HAP-1 (cell line): ENCODE results near the gene PGGT1B.
"Not testable (repeated sequence)": the region's sequence is repeated elsewhere in the genome, so short reads cannot be mapped to it uniquely, and the experiment has no call there.

Source experiments
- DNase-seq, 2 experiments: peaks; one replicate each; pipeline ENCODE4 v3.0.0-alpha.2; 2016 to 2020; ENCODE audit warnings: low spot score in 2 of 2
- H3K27me3 ChIP-seq: fragments of 250-450 bp; sonication (Bioruptor Pico); 2 replicates; pipeline ENCODE4 v1.5.1; 2020; ENCODE audit warnings: low read depth, mild to moderate bottlenecking, moderate library complexity
- H3K36me3 ChIP-seq: fragments of 250-450 bp; sonication (Bioruptor Pico); replicated peaks from 2 replicates; pipeline ENCODE4 v1.5.1; 2020; ENCODE audit warnings: mild to moderate bottlenecking
- H3K4me1 ChIP-seq: fragments of 250-450 bp; sonication (Bioruptor Pico); 2 replicates; pipeline ENCODE4 v1.5.1; 2020; ENCODE audit warnings: mild to moderate bottlenecking
- H3K4me3 ChIP-seq: fragments of 250-450 bp; sonication (Bioruptor Pico); 2 replicates; pipeline ENCODE4 v1.5.1; 2020; ENCODE audit warnings: mild to moderate bottlenecking, moderate library complexity
- H3K9me3 ChIP-seq: fragments of 250-450 bp; sonication (Bioruptor Pico); 2 replicates; pipeline ENCODE4 v1.5.1; 2020; ENCODE audit warnings: mild to moderate bottlenecking, moderate library complexity
- in situ Hi-C: fragments of 300-500 bp; cut with MboI; formaldehyde crosslinking; loops from 3 replicates; pipeline ENCODE4 v1.14.3; 2020; ENCODE audit warnings: low sequenced_read_pairs, inconsistent platforms, mixed read lengths

PGGT1B gene

GRCh38 chr5:115274584-115274983, 11.9 kb upstream of the PGGT1B start:
- Histone ChIP-seq H3K4me3 (no peak overlapping the region), H3K4me1 (no peaks in the 10 kb centered on the region), H3K9me3 (no peaks in the 10 kb centered on the region), H3K27me3 (no peaks in the 10 kb centered on the region), H3K36me3 (peaks cover 7% of the 10 kb centered on the region; the same call in 1 of the 2 replicates)
- no peak for DNase-seq
- in situ Hi-C loops, result no loop called here

- Histone ChIP-seq H3K4me1 (no peaks in the 10 kb centered on the region), H3K4me3 (no peak overlapping the region), H3K27me3 (no peaks in the 10 kb centered on the region), H3K9me3 (no peaks in the 10 kb centered on the region), H3K36me3 (peaks cover 11% of the 10 kb centered on the region; the same call in 1 of the 2 replicates)
- no peak for DNase-seq
- in situ Hi-C loops, result no loop called here
Measured at GRCh38 chr5:115272297-115272958, 9.8 kb upstream of the PGGT1B start.

- Histone ChIP-seq H3K36me3 (peaks cover 11% of the 10 kb centered on the region; the same call in 1 of the 2 replicates), H3K4me3 (no peak overlapping the region), H3K9me3 (no peaks in the 10 kb centered on the region), H3K4me1 (no peaks in the 10 kb centered on the region), H3K27me3 (no peaks in the 10 kb centered on the region)
- in situ Hi-C loops, result no loop called here
- DNase-seq, result no peak
Measured at GRCh38 chr5:115271295-115272050, 8.8 kb upstream of the PGGT1B start.

- in situ Hi-C loops, result no loop called here
- Histone ChIP-seq H3K4me3 (no peak overlapping the region), H3K36me3 (0 out of 2 replicates have a peak, but pooled peaks cover 4% of the 10 kb centered on the region), H3K27me3 (no peaks in the 10 kb centered on the region), H3K4me1 (peaks cover 4% of the 10 kb centered on the region), H3K9me3 (no peaks in the 10 kb centered on the region)
- no peak for DNase-seq
Measured at GRCh38 chr5:115267617-115268016, 4.9 kb upstream of the PGGT1B start.

GRCh38 chr5:115265220-115265619, 2.5 kb upstream of the PGGT1B start:
- in situ Hi-C loops, result no loop called here
- Histone ChIP-seq H3K4me3 (no peak overlapping the region), H3K9me3 (no peaks in the 10 kb centered on the region), H3K36me3 (0 out of 2 replicates have a peak, but pooled peaks cover 4% of the 10 kb centered on the region), H3K27me3 (no peaks in the 10 kb centered on the region), H3K4me1 (peaks cover 15% of the 10 kb centered on the region)
- DNase-seq, result no peak

GRCh38 chr5:115264786-115265185, 2.1 kb upstream of the PGGT1B start:
- no peaks in the 10 kb centered on the region for H3K9me3 ChIP-seq
- in situ Hi-C loops, result no loop called here
- no peaks in the 10 kb centered on the region for H3K27me3 ChIP-seq
- H3K36me3 ChIP-seq, result 0 out of 2 replicates have a peak, but pooled peaks cover 4% of the 10 kb centered on the region
- no peak overlapping the region for H3K4me3 ChIP-seq
- H3K4me1 ChIP-seq, result peaks cover 15% of the 10 kb centered on the region
- no peak for DNase-seq

GRCh38 chr5:115263078-115263380, 352 bp upstream of the PGGT1B start:
- H3K36me3 ChIP-seq, result 0 out of 2 replicates have a peak, but pooled peaks cover 4% of the 10 kb centered on the region
- H3K27me3 ChIP-seq, result no peaks in the 10 kb centered on the region
- DNase-seq, result no peak
- H3K4me3 ChIP-seq, result peak overlapping the region; percentile 77
- in situ Hi-C loops, result no loop called here
- H3K4me1 ChIP-seq, result peaks cover 15% of the 10 kb centered on the region
- no peaks in the 10 kb centered on the region for H3K9me3 ChIP-seq

GRCh38 chr5:115262011-115262320, 711 bp downstream of the PGGT1B start:
- Histone ChIP-seq H3K4me1 (peaks cover 15% of the 10 kb centered on the region), H3K4me3 (peak overlapping the region; percentile 77), H3K36me3 (no peaks in the 10 kb centered on the region), H3K9me3 (no peaks in the 10 kb centered on the region), H3K27me3 (no peaks in the 10 kb centered on the region)
- in situ Hi-C loops, result no loop called here
- peak in 1 of 2 experiments; percentile 11 for DNase-seq

GRCh38 chr5:115260248-115260647, 2.4 kb downstream of the PGGT1B start:
- DNase-seq, result no peak
- Histone ChIP-seq H3K4me3 (no peak overlapping the region), H3K27me3 (no peaks in the 10 kb centered on the region), H3K9me3 (no peaks in the 10 kb centered on the region), H3K4me1 (peaks cover 18% of the 10 kb centered on the region), H3K36me3 (no peaks in the 10 kb centered on the region)
- in situ Hi-C loops, result no loop called here

GRCh38 chr5:115257981-115258380, 4.7 kb downstream of the PGGT1B start:
- Histone ChIP-seq H3K27me3 (no peaks in the 10 kb centered on the region), H3K9me3 (no peaks in the 10 kb centered on the region), H3K4me1 (peaks cover 23% of the 10 kb centered on the region), H3K36me3 (no peaks in the 10 kb centered on the region), H3K4me3 (no peak overlapping the region)
- in situ Hi-C loops, result no loop called here
- DNase-seq, result no peak

GRCh38 chr5:115249379-115249778, 13.3 kb downstream of the PGGT1B start:
- H3K9me3 ChIP-seq, H3K36me3 ChIP-seq, H3K4me1 ChIP-seq, in situ Hi-C loops, DNase-seq, H3K4me3 ChIP-seq, H3K27me3 ChIP-seq: not testable (repeated sequence)

- in situ Hi-C loops, result no loop called here
- H3K27me3 ChIP-seq, result no peaks in the 10 kb centered on the region
Measured at GRCh38 chr5:115246361-115246991, 16.2 kb downstream of the PGGT1B start.

GRCh38 chr5:115243412-115243811, 19.3 kb downstream of the PGGT1B start:
- Histone ChIP-seq H3K9me3 (no peaks in the 10 kb centered on the region), H3K4me1 (no peaks in the 10 kb centered on the region), H3K27me3 (no peaks in the 10 kb centered on the region), H3K4me3 (no peak overlapping the region), H3K36me3 (peaks cover 3% of the 10 kb centered on the region)
- in situ Hi-C loops, result loop anchor here (5.0 kb wide), 1 partner anchor 146 kb away; no protein-coding TSS in a partner anchor
- no peak for DNase-seq

More at GRCh38 chr5:115246361-115246991, 16.2 kb downstream of the PGGT1B start:
- Histone ChIP-seq H3K9me3 (no peaks in the 10 kb centered on the region), H3K4me3 (no peak overlapping the region), H3K4me1 (no peaks in the 10 kb centered on the region), H3K36me3 (no peaks in the 10 kb centered on the region)
- DNase-seq, result peak in 1 of 2 experiments; percentile 61
